GM21619 (cell line): ENCODE measurements around the gene SPINK6.

Experiments
- ATAC-seq: cut with Tn5 transposase; IDR thresholded peaks from one replicate; pipeline ENCODE4 v1.9.1; 2021; ENCODE audit not compliant: unreplicated experiment

The SPINK6 gene

GRCh38 chr5:148221508-148221907 is 18.7 kb downstream of the SPINK6 start:
- no peak for ATAC-seq

GRCh38 chr5:148224117-148224742 is 21.4 kb downstream of the SPINK6 start:
- ATAC-seq = no peak

- ATAC-seq = no peak
These were observed 25.6 kb downstream of the SPINK6 start for GRCh38 chr5:148228392-148228984.

GRCh38 chr5:148229840-148230239 is 27.0 kb downstream of the SPINK6 start:
- no peak for ATAC-seq

GRCh38 chr5:148230240-148230639 is 27.4 kb downstream of the SPINK6 start:
- no peak for ATAC-seq

GRCh38 chr5:148237785-148238417 is 35.1 kb downstream of the SPINK6 start:
- ATAC-seq = no peak

GRCh38 chr5:148238418-148238794 is 35.6 kb downstream of the SPINK6 start, which contains the start of gene MARCOL:
MARCOL (plus strand) TSS chr5:148238525; CDS start chr5:148238598, 73 bp downstream.
- no peak for ATAC-seq

- no peak for ATAC-seq
These were observed 46.1 kb downstream of the SPINK6 start for GRCh38 chr5:148248894-148249293.

GRCh38 chr5:148255456-148255855 is 52.6 kb downstream of the SPINK6 start:
- no peak for ATAC-seq

GRCh38 chr5:148259288-148259687 is 56.4 kb downstream of the SPINK6 start:
- ATAC-seq = no peak

- no peak for ATAC-seq
These were observed 58.4 kb downstream of the SPINK6 start for GRCh38 chr5:148261221-148261620.
